ENCODE data around the gene CGREF1. TPM values are rescaled to one million over a fixed set of nuclear protein-coding genes. Genes with fewer than 3 reads are reported as not detected.
"Not testable (repeated sequence)": the region's sequence is repeated elsewhere in the genome, so short reads cannot be mapped to it uniquely, and the experiment has no call there.

CGREF1 gene
- total RNA-seq, 4 donors from 2014 or later = 0.50 to 1.4 (median 0.92) TPM; not detected in 1

- intact Hi-C loops (cut with DNase I) = loop anchor here (2.0 kb wide), 1 partner anchor 28 kb away; the partner anchor contains the start of gene AGBL5
- peaks cover 54 to 97% (median 96%) of the 10 kb centered on the region in 4 donors for H3K4me1 ChIP-seq
- WGBS = 9% methylated on average over 34 of the region's 41 CpGs
- peak within 1 kb of the TSS; percentile 98 to 99 (median 98) for H3K27ac ChIP-seq (replicated peaks in 1 of 4)
- H3K36me3 ChIP-seq = peaks cover 4 to 23% (median 12%) of the 10 kb centered on the region in 4 donors
- no peaks in the 10 kb centered on the region for H3K27me3 ChIP-seq
- H3K9me3 ChIP-seq = no peaks in the 10 kb centered on the region
- no peak for TF ChIP-seq EP300 (IDR thresholded peaks at IDR 0.05)
- peak in 1 of 3 experiments; percentile 18 for TF ChIP-seq CTCF (IDR thresholded peaks at IDR 0.05)
- TF ChIP-seq POLR2AphosphoS5 (IDR thresholded peaks at IDR 0.05) = peak; percentile 76 to 83
- TF ChIP-seq POLR2A (IDR thresholded peaks at IDR 0.05; ENCODE audit: low read depth) = no peak
- H3K4me3 ChIP-seq = peak within 1 kb of the TSS; percentile 56 to 76 (median 70)
- DNase-seq (ENCODE audit: extremely low spot score) = peak; percentile 97
These were observed 40.4 kb downstream of the CGREF1 start, which contains the start of gene EMILIN1 for GRCh38 chr2:27078267-27079194. Gene EMILIN1, plus strand, starts transcription at chr2:27078615. Its CDS starts 451 bp downstream, at chr2:27079066.

GRCh38 chr2:27077231-27077630 lies 41.7 kb downstream of the CGREF1 start:
- Histone ChIP-seq H3K4me1 (peaks cover 62 to 97% (median 96%) of the 10 kb centered on the region in 4 donors), H3K36me3 (peaks cover 2 to 10% (median 4%) of the 10 kb centered on the region in 4 donors), H3K27me3 (no peaks in the 10 kb centered on the region), H3K9me3 (no peaks in the 10 kb centered on the region), H3K27ac (replicated peaks in 1 of 4) (peak overlapping the region; percentile 98 to 99 (median 98)), H3K4me3 (no peak overlapping the region)
- intact Hi-C loops (cut with DNase I) = no loop called here
- no peak for TF ChIP-seq CTCF (IDR thresholded peaks at IDR 0.05)
- TF ChIP-seq POLR2AphosphoS5 (IDR thresholded peaks at IDR 0.05) = no peak
- TF ChIP-seq POLR2A (IDR thresholded peaks at IDR 0.05; ENCODE audit: low read depth) = no peak
- no peak for TF ChIP-seq EP300 (IDR thresholded peaks at IDR 0.05)
- 65% methylated on average over 7 of the region's 7 CpGs for WGBS
- DNase-seq (ENCODE audit: extremely low spot score) = no peak

- peaks cover 56 to 92% (median 91%) of the 10 kb centered on the region in 4 donors for H3K4me1 ChIP-seq
- H3K27ac ChIP-seq (replicated peaks in 1 of 4) = peak overlapping the region; percentile 98 to 99 (median 98)
- no peak for TF ChIP-seq POLR2A (IDR thresholded peaks at IDR 0.05; ENCODE audit: low read depth)
- TF ChIP-seq CTCF (IDR thresholded peaks at IDR 0.05) = no peak
- TF ChIP-seq EP300 (IDR thresholded peaks at IDR 0.05) = no peak
- no peak for TF ChIP-seq POLR2AphosphoS5 (IDR thresholded peaks at IDR 0.05)
- DNase-seq (ENCODE audit: extremely low spot score) = no peak
- no peaks in the 10 kb centered on the region for H3K27me3 ChIP-seq
- H3K9me3 ChIP-seq = no peaks in the 10 kb centered on the region
- peaks cover 0 to under 1% (median 0%) of the 10 kb centered on the region in 4 donors for H3K36me3 ChIP-seq
- intact Hi-C loops (cut with DNase I) = no loop called here
- WGBS = 75% methylated on average over 4 of the region's 4 CpGs
- H3K4me3 ChIP-seq = no peak overlapping the region
These were observed 42.6 kb downstream of the CGREF1 start for GRCh38 chr2:27076323-27076722.

GRCh38 chr2:27075566-27075871 lies 43.4 kb downstream of the CGREF1 start:
- H3K9me3 ChIP-seq; intact Hi-C loops (cut with DNase I); H3K36me3 ChIP-seq; H3K4me3 ChIP-seq; H3K27me3 ChIP-seq; DNase-seq (ENCODE audit: extremely low spot score): not testable (repeated sequence)
- H3K27ac ChIP-seq (replicated peaks in 1 of 4) = peak overlapping the region; percentile 98 to 99 (median 98)
- WGBS = 77% methylated on average over 6 of the region's 6 CpGs
- peaks cover 53 to 89% (median 88%) of the 10 kb centered on the region in 4 donors for H3K4me1 ChIP-seq
